NCI-H2171 treated with DMSO at 0.1 percent for 48 hours (cell line): ENCODE measurements around the gene RELA.
A peak's percentile ranks its signal among the peaks of the same experiment; 100 is the strongest.
"Not testable (repeated sequence)": the region's sequence is repeated elsewhere in the genome, so short reads cannot be mapped to it uniquely, and the experiment has no call there.

Source experiments
- DNase-seq: peaks from one replicate; lab custom pipeline; 2025; lab: John Stamatoyannopoulos, UW

Gene RELA

GRCh38 chr11:65648997-65649493 lies 13.7 kb downstream of the RELA start:
- no peak for DNase-seq

- no peak for DNase-seq
These were observed 15.6 kb downstream of the RELA start for GRCh38 chr11:65646958-65647701.

- DNase-seq = no peak
These were observed 16.3 kb downstream of the RELA start for GRCh38 chr11:65646288-65646957.

- DNase-seq = no peak
These were observed 17.0 kb downstream of the RELA start for GRCh38 chr11:65645710-65646109.

- no peak for DNase-seq
These were observed 17.9 kb downstream of the RELA start for GRCh38 chr11:65644837-65645236.

GRCh38 chr11:65643971-65644370 lies 18.7 kb downstream of the RELA start:
- DNase-seq = no peak

- no peak for DNase-seq
These were observed 20.6 kb downstream of the RELA start for GRCh38 chr11:65642014-65642671.

GRCh38 chr11:65641297-65642013 lies 21.3 kb downstream of the RELA start:
- DNase-seq = no peak

GRCh38 chr11:65640483-65641296 lies 22.0 kb downstream of the RELA start:
- DNase-seq = no peak

- DNase-seq = peak; percentile 7
These were observed 22.9 kb downstream of the RELA start for GRCh38 chr11:65639623-65640482.

GRCh38 chr11:65639228-65639597 lies 23.5 kb downstream of the RELA start:
- not testable (repeated sequence) for DNase-seq

- peak; percentile 64 for DNase-seq
These were observed 24.8 kb downstream of the RELA start, which contains the start of gene SIPA1 for GRCh38 chr11:65637794-65638419. SIPA1 (plus strand) TSS chr11:65638101; CDS start chr11:65640922, 2,821 bp downstream.

- DNase-seq = no peak
These were observed 25.6 kb downstream of the RELA start for GRCh38 chr11:65637032-65637557.

- no peak for DNase-seq
These were observed 26.3 kb downstream of the RELA start for GRCh38 chr11:65636108-65637031.

- no peak for DNase-seq
These were observed 27.6 kb downstream of the RELA start for GRCh38 chr11:65634905-65635731.

- no peak for DNase-seq
These were observed 28.3 kb downstream of the RELA start for GRCh38 chr11:65634440-65634839.

- DNase-seq = no peak
These were observed 28.6 kb downstream of the RELA start for GRCh38 chr11:65634109-65634436.
